Measurements from ENCODE around the gene CDH23. TPM values are rescaled to one million over a fixed set of nuclear protein-coding genes. Genes with fewer than 3 reads are reported as not detected.

Gene CDH23
- total and polyA plus RNA-seq, 2 experiments from 2014 or later = 0.30 to 1.5 TPM

DNA sequence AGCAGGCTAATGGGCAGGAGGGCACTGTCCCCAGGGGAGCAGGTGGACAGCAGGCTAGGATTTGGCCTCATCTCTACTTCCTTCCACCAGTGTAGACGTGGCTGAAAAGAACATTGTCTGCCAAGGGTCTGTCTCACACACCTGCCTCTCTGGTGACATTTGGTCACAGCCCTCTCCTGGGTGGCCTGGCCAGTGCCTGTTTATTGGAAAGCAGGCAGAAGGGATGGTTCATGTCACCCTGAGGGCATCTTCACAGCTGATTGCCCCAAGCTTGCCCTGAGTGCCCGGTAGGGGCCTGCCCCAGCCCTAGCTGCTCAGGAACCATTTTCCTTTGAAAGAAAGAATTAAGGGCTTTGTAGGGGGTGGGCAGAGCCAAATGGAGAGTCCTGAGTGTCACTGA lies 184.2 kb downstream of the CDH23 start:
- WGBS (ENCODE audit: low lambda C conversion rate, missing lambda C conversion rate) = 83% methylated on average over 2 of the region's 2 CpGs
- TF ChIP-seq EZH2phosphoT487 (IDR thresholded peaks at IDR 0.05; ENCODE audit: low read depth, severe bottlenecking, unreplicated experiment) = no peak
- no peak for TF ChIP-seq CTCF (IDR thresholded peaks at IDR 0.05; ENCODE audit: poor library complexity)
- no peak for TF ChIP-seq EZH2 (IDR thresholded peaks at IDR 0.05; ENCODE audit: borderline replicate concordance)
- Histone ChIP-seq H3K27me3 (no peaks in the 10 kb centered on the region), H3K27ac (no peak overlapping the region), H3K9me2 (replicated peaks; ENCODE audit: insufficient read depth) (no peaks in the 10 kb centered on the region), H2AFZ (no peak overlapping the region), H3K36me3 (replicated peaks; ENCODE audit: insufficient read depth, low read depth) (no peaks in the 10 kb centered on the region), H4K20me1 (ENCODE audit: insufficient read depth, poor library complexity, severe bottlenecking) (no peaks in the 10 kb centered on the region), H3K9me3 (ENCODE audit: low read depth) (no peaks in the 10 kb centered on the region), H3K4me2 (no peak overlapping the region), H3K79me2 (no peaks in the 10 kb centered on the region), H3K4me3 (no peak overlapping the region), H3K4me1 (ENCODE audit: insufficient read depth) (no peaks in the 10 kb centered on the region)
- no peak for DNase-seq (ENCODE audit: low spot score)

DNA sequence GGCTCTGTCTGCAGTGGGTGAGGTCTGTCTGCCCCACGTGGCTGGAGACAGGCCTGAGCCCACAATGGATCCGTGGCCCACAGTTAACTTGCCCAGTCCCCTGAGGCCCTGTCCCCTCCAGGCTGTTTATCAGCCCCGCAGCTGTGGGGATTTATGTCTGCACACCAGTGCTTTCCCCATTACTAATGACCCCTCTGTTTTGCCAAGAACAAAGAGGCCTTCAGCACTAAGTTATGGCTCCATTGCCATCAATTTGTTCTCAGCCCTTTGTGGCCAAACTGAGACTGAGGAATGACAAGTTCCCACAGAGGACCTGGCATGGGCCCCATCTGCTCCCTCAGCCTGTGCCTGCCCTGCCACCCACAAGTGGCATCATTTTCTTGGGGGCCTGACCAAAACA lies 184.7 kb downstream of the CDH23 start:
- no peaks in the 10 kb centered on the region for H3K9me3 ChIP-seq (ENCODE audit: low read depth)
- no peak overlapping the region for H2AFZ ChIP-seq
- H3K4me3 ChIP-seq = no peak overlapping the region
- H3K4me2 ChIP-seq = no peak overlapping the region
- H3K79me2 ChIP-seq = no peaks in the 10 kb centered on the region
- TF ChIP-seq CTCF (IDR thresholded peaks at IDR 0.05; ENCODE audit: poor library complexity) (no peak), EZH2phosphoT487 (IDR thresholded peaks at IDR 0.05; ENCODE audit: low read depth, severe bottlenecking, unreplicated experiment) (no peak), EZH2 (IDR thresholded peaks at IDR 0.05; ENCODE audit: borderline replicate concordance) (no peak)
- no peak overlapping the region for H3K27ac ChIP-seq
- H3K36me3 ChIP-seq (replicated peaks; ENCODE audit: insufficient read depth, low read depth) = no peaks in the 10 kb centered on the region
- H3K27me3 ChIP-seq = no peaks in the 10 kb centered on the region
- H3K4me1 ChIP-seq (ENCODE audit: insufficient read depth) = no peaks in the 10 kb centered on the region
- H4K20me1 ChIP-seq (ENCODE audit: insufficient read depth, poor library complexity, severe bottlenecking) = no peaks in the 10 kb centered on the region
- no peak for DNase-seq (ENCODE audit: low spot score)
- 79% methylated on average over 3 of the region's 3 CpGs for whole genome bisulfite sequencing (ENCODE audit: low lambda C conversion rate, missing lambda C conversion rate)
- no peaks in the 10 kb centered on the region for H3K9me2 ChIP-seq (replicated peaks; ENCODE audit: insufficient read depth)

DNA sequence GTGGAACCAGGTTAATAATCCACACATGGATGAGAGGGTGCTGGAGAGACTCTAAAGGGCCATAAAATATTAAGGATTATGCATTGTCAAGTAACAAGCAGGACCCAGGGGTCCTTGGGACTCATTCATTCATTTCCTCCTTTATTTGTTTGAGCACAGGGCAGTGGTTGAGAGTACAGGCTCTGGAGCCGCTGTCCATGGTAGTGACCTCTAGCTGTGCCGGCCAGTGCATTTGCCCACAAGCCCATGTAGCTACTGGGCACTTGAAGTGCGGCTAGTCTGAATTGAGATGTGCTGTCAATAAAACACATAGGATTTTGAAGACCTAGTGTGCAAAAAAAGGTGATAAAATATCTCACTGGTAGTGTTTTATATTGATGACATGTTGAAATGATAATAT lies 185.3 kb downstream of the CDH23 start:
- Histone ChIP-seq H3K27ac (no peak overlapping the region), H2AFZ (no peak overlapping the region), H3K4me1 (ENCODE audit: insufficient read depth) (no peaks in the 10 kb centered on the region), H4K20me1 (ENCODE audit: insufficient read depth, poor library complexity, severe bottlenecking) (no peaks in the 10 kb centered on the region), H3K4me3 (no peak overlapping the region), H3K9me3 (ENCODE audit: low read depth) (no peaks in the 10 kb centered on the region), H3K79me2 (no peaks in the 10 kb centered on the region), H3K9me2 (replicated peaks; ENCODE audit: insufficient read depth) (no peaks in the 10 kb centered on the region), H3K4me2 (no peak overlapping the region), H3K27me3 (peaks cover 4% of the 10 kb centered on the region), H3K36me3 (replicated peaks; ENCODE audit: insufficient read depth, low read depth) (no peaks in the 10 kb centered on the region)
- 54% methylated on average over 3 of the region's 3 CpGs for WGBS (ENCODE audit: low lambda C conversion rate, missing lambda C conversion rate)
- TF ChIP-seq EZH2phosphoT487 (IDR thresholded peaks at IDR 0.05; ENCODE audit: low read depth, severe bottlenecking, unreplicated experiment) (no peak), EZH2 (IDR thresholded peaks at IDR 0.05; ENCODE audit: borderline replicate concordance) (no peak), CTCF (IDR thresholded peaks at IDR 0.05; ENCODE audit: poor library complexity) (no peak)
- DNase-seq (ENCODE audit: low spot score) = peak; percentile 67
